H1 (cell line): ENCODE data around the gene CDR2L. TPM values are rescaled to one million over a fixed set of nuclear protein-coding genes. Genes with fewer than 3 reads are reported as not detected.
A peak's percentile ranks its signal among the peaks of the same experiment; 100 is the strongest.

Experiments used
- BRCA1 ChIP-seq: IDR thresholded peaks from 2 replicates; pipeline ENCODE4 v1.6.1; 2012; ENCODE audit warnings: low read depth, low read length, improper control_type of control experiment
- CHD1 ChIP-seq: IDR thresholded peaks from 2 replicates; pipeline ENCODE4 v1.6.1; 2012; ENCODE audit warnings: low read depth, low read length, improper control_type of control experiment
- EZH2 ChIP-seq: fragments of 200-600 bp; sonication (generic); IDR thresholded peaks from 2 replicates; pipeline ENCODE4 v1.7.1; 2012; ENCODE audit warnings: low read depth, mild to moderate bottlenecking, moderate library complexity, low read length, inconsistent platforms; ENCODE audit not compliant: severe bottlenecking
- HDAC2 ChIP-seq, 2 experiments: fragments of 300-600 bp in 1 of 2; sonication (generic) in 1 of 2; IDR thresholded peaks; 2 replicates each; pipeline ENCODE4 v1.6.1; 2011 to 2012; ENCODE audit warnings: low read depth in 2 of 2, low read length in 2 of 2, mild to moderate bottlenecking in 2 of 2, moderate library complexity in 2 of 2, borderline replicate concordance in 1 of 2, inconsistent platforms in 1 of 2
- PHF8 ChIP-seq: fragments of 200-600 bp; sonication (generic); conservative IDR thresholded peaks from 2 replicates; pipeline ENCODE4 v1.7.1; 2012; ENCODE audit warnings: low read depth, mild to moderate bottlenecking, inconsistent platforms, low read length, moderate library complexity
- SAP30 ChIP-seq: fragments of 300-600 bp; sonication (generic); IDR thresholded peaks from 2 replicates; pipeline ENCODE4 v1.7.1; 2012; ENCODE audit warnings: low read length, moderate library complexity, mild to moderate bottlenecking, inconsistent platforms; ENCODE audit not compliant: insufficient read depth, insufficient replicate concordance
- SRF ChIP-seq: IDR thresholded peaks from 2 replicates; pipeline ENCODE4 v1.6.1; 2011; ENCODE audit warnings: mild to moderate bottlenecking, low read depth, low read length, moderate library complexity
- TEAD4 ChIP-seq: IDR thresholded peaks from 2 replicates; pipeline ENCODE4 v1.6.1; 2012; ENCODE audit warnings: low read depth, low read length, inconsistent platforms, mixed read lengths
- polyA plus RNA-seq, 7 experiments: library from polyadenylated mRNA; depleted of rRNA in 3 of 7; stranded (reverse) in 5 of 7; unstranded in 2 of 7; fragments of >200 nt in 5 of 7; fragments of 200-250 nt in 2 of 7; gene quantifications; 1 replicate in 5 of 7; 2 replicates in 1 of 7; 4 replicates in 1 of 7; pipeline versions ENCODE4 v1.2.1 to v1.2.3, GENCODE V29; 2011 to 2013; ENCODE audit warnings: missing spikeins in 2 of 7, mixed read lengths in 2 of 7
- total RNA-seq: library from RNA; stranded (reverse); fragmentation: NEBNext Ultra II Directional; extraction: Animal tissue kit (Norgen Biotek cat#: 25700); gene quantifications from 2 replicates; pipeline ENCODE4 v1.2.1, GENCODE V29; 2021
- TF ChIP-seq, protein P1 (sequence below): fragments of 300-600 bp; sonication (generic); IDR thresholded peaks from 2 replicates; pipeline ENCODE4 v1.7.1; 2012; ENCODE audit warnings: low read length, moderate library complexity, mild to moderate bottlenecking, inconsistent platforms; ENCODE audit not compliant: insufficient replicate concordance

Gene CDR2L
- total and polyA plus RNA-seq, 2 of the 8 experiments (the other 6 are each of a cell fraction or from before 2014, with no cell fraction given): 20.4 to 38.1 TPM

DNA sequence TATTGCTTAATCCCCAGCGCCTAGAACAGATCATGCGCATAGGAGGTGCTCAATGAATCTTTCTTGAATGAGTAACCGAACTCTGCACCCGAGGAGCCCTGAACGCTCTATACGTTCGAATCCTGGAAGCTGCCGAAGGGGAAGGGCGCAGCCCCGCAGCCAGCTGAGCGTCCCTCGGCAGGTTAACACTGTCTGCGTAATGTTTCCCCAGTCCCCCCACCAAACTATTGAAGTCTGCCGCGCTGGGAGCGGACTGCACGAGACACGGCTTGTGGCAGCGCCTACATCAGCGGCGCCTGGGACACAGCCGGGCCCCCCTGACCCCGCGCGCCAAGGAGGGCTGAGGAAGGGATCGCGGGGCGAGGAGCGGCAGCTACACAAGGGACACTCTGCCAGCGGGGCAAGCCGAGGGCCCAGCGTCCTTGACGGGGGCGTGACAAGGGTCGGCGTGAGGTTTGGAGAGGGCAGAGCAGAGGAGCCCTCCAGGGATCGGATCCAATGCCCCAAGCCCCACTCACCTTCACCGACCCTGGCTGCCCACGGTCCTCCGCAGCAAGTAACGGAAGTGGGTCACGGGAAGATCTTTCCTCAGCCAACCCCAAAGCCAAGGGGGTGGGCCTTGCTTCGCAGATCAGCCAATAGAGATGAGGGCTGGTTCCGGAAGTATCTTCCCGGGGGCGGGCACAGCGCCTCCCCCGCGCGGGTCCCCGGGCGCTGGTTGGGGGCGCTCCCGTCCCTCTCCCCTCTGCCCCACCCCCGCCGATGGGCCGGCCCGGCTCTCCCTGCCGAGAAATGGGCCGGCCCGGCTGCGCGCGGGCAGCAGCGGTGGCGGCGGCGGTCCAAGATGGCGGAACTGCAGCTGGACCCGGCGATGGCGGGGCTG is 59.2 kb downstream of the CDR2L start, which contains the start of the genes ATP5PD and KCTD2 (continued):
- TF ChIP-seq, protein P1, sequence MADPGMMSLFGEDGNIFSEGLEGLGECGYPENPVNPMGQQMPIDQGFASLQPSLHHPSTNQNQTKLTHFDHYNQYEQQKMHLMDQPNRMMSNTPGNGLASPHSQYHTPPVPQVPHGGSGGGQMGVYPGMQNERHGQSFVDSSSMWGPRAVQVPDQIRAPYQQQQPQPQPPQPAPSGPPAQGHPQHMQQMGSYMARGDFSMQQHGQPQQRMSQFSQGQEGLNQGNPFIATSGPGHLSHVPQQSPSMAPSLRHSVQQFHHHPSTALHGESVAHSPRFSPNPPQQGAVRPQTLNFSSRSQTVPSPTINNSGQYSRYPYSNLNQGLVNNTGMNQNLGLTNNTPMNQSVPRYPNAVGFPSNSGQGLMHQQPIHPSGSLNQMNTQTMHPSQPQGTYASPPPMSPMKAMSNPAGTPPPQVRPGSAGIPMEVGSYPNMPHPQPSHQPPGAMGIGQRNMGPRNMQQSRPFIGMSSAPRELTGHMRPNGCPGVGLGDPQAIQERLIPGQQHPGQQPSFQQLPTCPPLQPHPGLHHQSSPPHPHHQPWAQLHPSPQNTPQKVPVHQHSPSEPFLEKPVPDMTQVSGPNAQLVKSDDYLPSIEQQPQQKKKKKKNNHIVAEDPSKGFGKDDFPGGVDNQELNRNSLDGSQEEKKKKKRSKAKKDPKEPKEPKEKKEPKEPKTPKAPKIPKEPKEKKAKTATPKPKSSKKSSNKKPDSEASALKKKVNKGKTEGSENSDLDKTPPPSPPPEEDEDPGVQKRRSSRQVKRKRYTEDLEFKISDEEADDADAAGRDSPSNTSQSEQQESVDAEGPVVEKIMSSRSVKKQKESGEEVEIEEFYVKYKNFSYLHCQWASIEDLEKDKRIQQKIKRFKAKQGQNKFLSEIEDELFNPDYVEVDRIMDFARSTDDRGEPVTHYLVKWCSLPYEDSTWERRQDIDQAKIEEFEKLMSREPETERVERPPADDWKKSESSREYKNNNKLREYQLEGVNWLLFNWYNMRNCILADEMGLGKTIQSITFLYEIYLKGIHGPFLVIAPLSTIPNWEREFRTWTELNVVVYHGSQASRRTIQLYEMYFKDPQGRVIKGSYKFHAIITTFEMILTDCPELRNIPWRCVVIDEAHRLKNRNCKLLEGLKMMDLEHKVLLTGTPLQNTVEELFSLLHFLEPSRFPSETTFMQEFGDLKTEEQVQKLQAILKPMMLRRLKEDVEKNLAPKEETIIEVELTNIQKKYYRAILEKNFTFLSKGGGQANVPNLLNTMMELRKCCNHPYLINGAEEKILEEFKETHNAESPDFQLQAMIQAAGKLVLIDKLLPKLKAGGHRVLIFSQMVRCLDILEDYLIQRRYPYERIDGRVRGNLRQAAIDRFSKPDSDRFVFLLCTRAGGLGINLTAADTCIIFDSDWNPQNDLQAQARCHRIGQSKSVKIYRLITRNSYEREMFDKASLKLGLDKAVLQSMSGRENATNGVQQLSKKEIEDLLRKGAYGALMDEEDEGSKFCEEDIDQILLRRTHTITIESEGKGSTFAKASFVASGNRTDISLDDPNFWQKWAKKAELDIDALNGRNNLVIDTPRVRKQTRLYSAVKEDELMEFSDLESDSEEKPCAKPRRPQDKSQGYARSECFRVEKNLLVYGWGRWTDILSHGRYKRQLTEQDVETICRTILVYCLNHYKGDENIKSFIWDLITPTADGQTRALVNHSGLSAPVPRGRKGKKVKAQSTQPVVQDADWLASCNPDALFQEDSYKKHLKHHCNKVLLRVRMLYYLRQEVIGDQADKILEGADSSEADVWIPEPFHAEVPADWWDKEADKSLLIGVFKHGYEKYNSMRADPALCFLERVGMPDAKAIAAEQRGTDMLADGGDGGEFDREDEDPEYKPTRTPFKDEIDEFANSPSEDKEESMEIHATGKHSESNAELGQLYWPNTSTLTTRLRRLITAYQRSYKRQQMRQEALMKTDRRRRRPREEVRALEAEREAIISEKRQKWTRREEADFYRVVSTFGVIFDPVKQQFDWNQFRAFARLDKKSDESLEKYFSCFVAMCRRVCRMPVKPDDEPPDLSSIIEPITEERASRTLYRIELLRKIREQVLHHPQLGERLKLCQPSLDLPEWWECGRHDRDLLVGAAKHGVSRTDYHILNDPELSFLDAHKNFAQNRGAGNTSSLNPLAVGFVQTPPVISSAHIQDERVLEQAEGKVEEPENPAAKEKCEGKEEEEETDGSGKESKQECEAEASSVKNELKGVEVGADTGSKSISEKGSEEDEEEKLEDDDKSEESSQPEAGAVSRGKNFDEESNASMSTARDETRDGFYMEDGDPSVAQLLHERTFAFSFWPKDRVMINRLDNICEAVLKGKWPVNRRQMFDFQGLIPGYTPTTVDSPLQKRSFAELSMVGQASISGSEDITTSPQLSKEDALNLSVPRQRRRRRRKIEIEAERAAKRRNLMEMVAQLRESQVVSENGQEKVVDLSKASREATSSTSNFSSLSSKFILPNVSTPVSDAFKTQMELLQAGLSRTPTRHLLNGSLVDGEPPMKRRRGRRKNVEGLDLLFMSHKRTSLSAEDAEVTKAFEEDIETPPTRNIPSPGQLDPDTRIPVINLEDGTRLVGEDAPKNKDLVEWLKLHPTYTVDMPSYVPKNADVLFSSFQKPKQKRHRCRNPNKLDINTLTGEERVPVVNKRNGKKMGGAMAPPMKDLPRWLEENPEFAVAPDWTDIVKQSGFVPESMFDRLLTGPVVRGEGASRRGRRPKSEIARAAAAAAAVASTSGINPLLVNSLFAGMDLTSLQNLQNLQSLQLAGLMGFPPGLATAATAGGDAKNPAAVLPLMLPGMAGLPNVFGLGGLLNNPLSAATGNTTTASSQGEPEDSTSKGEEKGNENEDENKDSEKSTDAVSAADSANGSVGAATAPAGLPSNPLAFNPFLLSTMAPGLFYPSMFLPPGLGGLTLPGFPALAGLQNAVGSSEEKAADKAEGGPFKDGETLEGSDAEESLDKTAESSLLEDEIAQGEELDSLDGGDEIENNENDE: no peak
- no peak for TF ChIP-seq TEAD4
- no peak for TF ChIP-seq SRF
- TF ChIP-seq PHF8: peak; percentile 74
- peak in 1 of 2 experiments; percentile 45; a peak in 1 of 4 replicates for TF ChIP-seq HDAC2 (IDR thresholded peaks at IDR 0.05; ENCODE audit: borderline replicate concordance in 1 of 2, low read depth in 2 of 2, low read length in 2 of 2)
- TF ChIP-seq BRCA1: no peak; the same call in 1 of the 2 replicates
- no peak for TF ChIP-seq EZH2
- TF ChIP-seq CHD1: peak; percentile 89
- peak; percentile 49 for TF ChIP-seq SAP30
